Activated T-cell treated with anti-CD3 and anti-CD28 coated beads, Interleukin-2, amount 50 U/mL, for 72 hours (primary cell): ENCODE data around the gene TWF2. TPM values are rescaled to one million over a fixed set of nuclear protein-coding genes. Genes with fewer than 3 reads are reported as not detected.
A peak's percentile ranks its signal among the peaks of the same experiment; 100 is the strongest.

ENCODE experiments used
- ATAC-seq, 2 donors: fragments of 150-1000 bp; cut with Tn5 transposase; replicated peaks in 1 of 2; 2 replicates each; pipeline ENCODE4 v1.10.0; 2021; ENCODE audit warnings: moderate library complexity in 2 of 2, mild to moderate bottlenecking in 1 of 2
- DNase-seq, 2 donors: peaks; one replicate each; pipeline ENCODE4 v3.0.0; 2021 to 2022; ENCODE audit warnings: mixed read lengths in 1 of 2
- H3K27ac Mint-ChIP-seq: one replicate; pipeline ENCODE4 v1.8.0; 2022; ENCODE audit warnings: mild to moderate bottlenecking, moderate library complexity, mixed read lengths
- H3K27me3 Mint-ChIP-seq: one replicate; pipeline ENCODE4 v1.8.0; 2022; ENCODE audit warnings: low read depth, mixed read lengths
- H3K36me3 Mint-ChIP-seq, 2 donors: one replicate each; pipeline ENCODE4 v1.8.0; 2022; ENCODE audit warnings: mixed read lengths in 2 of 2, mild to moderate bottlenecking in 1 of 2; ENCODE audit not compliant: insufficient read depth in 2 of 2
- H3K4me1 Mint-ChIP-seq: one replicate; pipeline ENCODE4 v1.8.0; 2022; ENCODE audit warnings: low read depth, mixed read lengths
- H3K4me3 Mint-ChIP-seq, 2 donors: one replicate each; pipeline ENCODE4 v1.8.0; 2022; ENCODE audit warnings: mild to moderate bottlenecking in 2 of 2, mixed read lengths in 2 of 2, moderate library complexity in 2 of 2
- H3K9me3 Mint-ChIP-seq, 2 donors: one replicate each; pipeline ENCODE4 v1.8.0; 2022; ENCODE audit warnings: mixed read lengths in 2 of 2
- total RNA-seq, 2 donors: library from RNA; stranded (reverse); gene quantifications; one replicate each; pipeline ENCODE4 v1.2.3, GENCODE V29; 2022

TWF2 gene
- total RNA-seq, 2 donors from 2014 or later: 124 to 133 TPM

DNA sequence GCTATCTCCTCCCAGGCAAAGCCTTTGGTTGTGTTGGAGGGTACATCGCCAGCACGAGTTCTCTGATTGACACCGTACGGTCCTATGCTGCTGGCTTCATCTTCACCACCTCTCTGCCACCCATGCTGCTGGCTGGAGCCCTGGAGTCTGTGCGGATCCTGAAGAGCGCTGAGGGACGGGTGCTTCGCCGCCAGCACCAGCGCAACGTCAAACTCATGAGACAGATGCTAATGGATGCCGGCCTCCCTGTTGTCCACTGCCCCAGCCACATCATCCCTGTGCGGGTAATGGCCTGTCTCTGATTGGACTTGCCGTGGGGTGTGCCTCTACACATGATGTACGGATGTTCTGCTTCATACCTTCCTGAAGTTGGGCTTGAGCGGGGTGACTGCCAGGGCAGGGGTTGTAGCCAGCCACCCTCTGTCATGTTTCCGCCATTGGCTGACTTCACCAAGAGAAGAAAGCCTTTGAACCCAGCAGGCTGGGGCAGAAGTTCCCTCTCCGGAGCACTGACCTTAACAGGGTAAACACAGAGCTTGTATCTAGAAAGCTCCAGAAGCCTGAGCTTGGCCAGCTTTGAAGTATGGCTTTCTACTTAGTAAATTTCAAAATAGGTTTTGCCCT lies 27.6 kb downstream of the TWF2 start:
- no peak overlapping the region for H3K4me3 Mint-ChIP-seq
- DNase-seq: no peak
- peaks cover 10% of the 10 kb centered on the region for H3K4me1 Mint-ChIP-seq
- no peaks in the 10 kb centered on the region for H3K27me3 Mint-ChIP-seq
- peaks cover 12 to 37% of the 10 kb centered on the region in 2 donors for H3K36me3 Mint-ChIP-seq
- no peak overlapping the region for H3K27ac Mint-ChIP-seq
- H3K9me3 Mint-ChIP-seq: no peaks in the 10 kb centered on the region
- no peak for ATAC-seq

DNA sequence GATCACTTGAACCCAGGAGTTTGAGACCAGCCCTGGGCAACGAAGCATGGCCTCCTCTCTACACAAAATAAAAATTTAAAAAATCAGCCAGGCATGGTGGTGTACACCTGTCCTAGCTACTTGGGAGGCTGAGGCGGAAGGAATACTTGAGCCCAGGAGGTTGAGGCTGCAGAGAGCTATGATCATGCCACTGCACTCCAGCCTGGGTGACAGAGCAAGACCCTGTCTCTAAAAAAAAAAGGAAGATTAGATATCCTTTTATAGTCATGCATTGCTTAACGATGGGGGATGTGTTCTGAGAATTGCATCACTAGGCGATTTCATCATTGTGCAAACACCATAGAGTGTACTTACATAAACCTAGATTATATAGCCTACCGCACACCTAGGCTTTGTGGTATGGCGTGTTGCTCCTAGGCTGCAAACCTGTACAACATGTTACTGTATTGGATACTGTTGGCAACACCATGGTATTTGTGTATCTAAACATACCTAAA lies 28.4 kb downstream of the TWF2 start:
- Mint-ChIP-seq H3K36me3 (peaks cover 14 to 37% of the 10 kb centered on the region in 2 donors), H3K27ac (no peak overlapping the region), H3K4me3 (no peak overlapping the region), H3K27me3 (no peaks in the 10 kb centered on the region), H3K9me3 (no peaks in the 10 kb centered on the region), H3K4me1 (peaks cover 10% of the 10 kb centered on the region)
- no peak for DNase-seq
- no peak for ATAC-seq

DNA sequence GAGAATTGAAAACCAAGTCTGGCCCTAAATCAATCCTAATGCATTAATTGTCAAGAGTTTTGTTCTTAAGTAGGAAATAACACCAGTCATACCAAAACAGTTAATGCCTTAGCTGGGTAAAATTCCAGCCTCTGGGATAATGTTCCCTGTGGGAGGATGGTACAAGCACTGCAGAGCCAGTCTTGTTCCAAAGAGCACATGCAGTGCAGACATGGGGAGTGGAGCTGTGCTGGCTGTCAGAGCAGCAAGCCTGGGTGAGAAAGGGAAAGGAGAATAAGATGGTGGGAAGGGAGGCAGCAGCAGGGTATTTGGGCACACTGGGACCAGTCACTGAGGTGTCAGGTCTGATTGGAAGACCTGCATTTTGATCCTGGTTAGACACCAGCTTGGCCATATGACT lies 28.9 kb downstream of the TWF2 start:
- no peak overlapping the region for H3K4me3 Mint-ChIP-seq

DNA sequence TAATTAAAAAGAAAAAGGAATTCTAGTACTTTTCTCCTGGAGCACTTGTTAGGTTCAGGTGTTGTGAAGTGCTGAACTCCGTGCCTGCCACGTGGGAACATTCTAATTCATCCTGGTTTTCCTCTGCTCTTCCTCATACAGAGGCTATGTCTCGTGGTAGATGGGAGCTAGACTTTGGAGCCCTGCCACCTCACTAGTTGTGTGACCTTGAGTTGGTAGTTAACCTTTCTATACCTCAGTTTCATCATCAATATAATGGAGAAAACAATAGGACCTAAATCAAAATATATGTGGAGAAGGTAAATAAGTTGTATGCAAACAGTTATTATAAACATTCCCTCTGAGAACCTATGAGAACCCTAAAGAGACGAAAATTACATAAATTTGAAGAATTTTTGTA lies 30.4 kb downstream of the TWF2 start:
- DNase-seq: no peak
- Mint-ChIP-seq H3K27ac (no peak overlapping the region), H3K4me3 (no peak overlapping the region), H3K9me3 (no peaks in the 10 kb centered on the region), H3K27me3 (no peaks in the 10 kb centered on the region), H3K4me1 (peaks cover 19% of the 10 kb centered on the region), H3K36me3 (peaks cover 13 to 34% of the 10 kb centered on the region in 2 donors)
- no peak for ATAC-seq

More for the DNA sequence above, 28.9 kb downstream of the TWF2 start:
- ATAC-seq: no peak
- peaks cover 10% of the 10 kb centered on the region for H3K4me1 Mint-ChIP-seq
- no peak for DNase-seq
- H3K36me3 Mint-ChIP-seq: peaks cover 11 to 35% of the 10 kb centered on the region in 2 donors
- no peaks in the 10 kb centered on the region for H3K27me3 Mint-ChIP-seq
- H3K27ac Mint-ChIP-seq: no peak overlapping the region
- H3K9me3 Mint-ChIP-seq: no peaks in the 10 kb centered on the region

DNA sequence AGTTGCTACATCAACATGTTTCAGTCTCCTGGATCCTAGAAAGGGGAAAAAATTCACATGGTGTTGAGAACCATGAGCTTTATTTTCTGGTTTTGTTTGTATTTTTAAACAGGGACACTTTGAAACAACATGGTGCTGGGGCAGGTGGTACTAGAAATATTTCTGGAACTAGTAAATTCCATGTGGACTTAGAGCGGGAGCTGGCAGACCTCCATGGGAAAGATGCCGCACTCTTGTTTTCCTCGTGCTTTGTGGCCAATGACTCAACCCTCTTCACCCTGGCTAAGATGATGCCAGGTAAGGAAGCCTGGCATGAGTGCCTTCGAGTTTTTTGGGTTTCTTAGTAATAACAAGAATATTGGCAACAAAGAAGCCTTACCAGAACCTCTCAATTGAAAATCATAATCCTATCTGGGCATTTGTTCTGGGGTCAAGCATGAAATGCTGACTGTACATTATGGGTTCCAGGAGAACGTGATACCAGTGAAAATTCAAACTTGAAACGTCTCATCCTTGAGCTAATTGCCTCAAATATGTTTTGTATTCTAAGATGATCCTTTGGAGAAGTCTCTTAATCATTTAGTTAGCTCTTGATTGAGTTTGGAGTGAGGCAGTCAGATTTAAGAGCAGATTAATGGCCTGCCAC lies 33.1 kb downstream of the TWF2 start:
- Mint-ChIP-seq H3K36me3 (peaks cover 19 to 41% of the 10 kb centered on the region in 2 donors), H3K27ac (no peak overlapping the region), H3K4me3 (no peak overlapping the region), H3K27me3 (no peaks in the 10 kb centered on the region), H3K9me3 (no peaks in the 10 kb centered on the region), H3K4me1 (peaks cover 35% of the 10 kb centered on the region)
- ATAC-seq (no peak), DNase-seq (no peak)

DNA sequence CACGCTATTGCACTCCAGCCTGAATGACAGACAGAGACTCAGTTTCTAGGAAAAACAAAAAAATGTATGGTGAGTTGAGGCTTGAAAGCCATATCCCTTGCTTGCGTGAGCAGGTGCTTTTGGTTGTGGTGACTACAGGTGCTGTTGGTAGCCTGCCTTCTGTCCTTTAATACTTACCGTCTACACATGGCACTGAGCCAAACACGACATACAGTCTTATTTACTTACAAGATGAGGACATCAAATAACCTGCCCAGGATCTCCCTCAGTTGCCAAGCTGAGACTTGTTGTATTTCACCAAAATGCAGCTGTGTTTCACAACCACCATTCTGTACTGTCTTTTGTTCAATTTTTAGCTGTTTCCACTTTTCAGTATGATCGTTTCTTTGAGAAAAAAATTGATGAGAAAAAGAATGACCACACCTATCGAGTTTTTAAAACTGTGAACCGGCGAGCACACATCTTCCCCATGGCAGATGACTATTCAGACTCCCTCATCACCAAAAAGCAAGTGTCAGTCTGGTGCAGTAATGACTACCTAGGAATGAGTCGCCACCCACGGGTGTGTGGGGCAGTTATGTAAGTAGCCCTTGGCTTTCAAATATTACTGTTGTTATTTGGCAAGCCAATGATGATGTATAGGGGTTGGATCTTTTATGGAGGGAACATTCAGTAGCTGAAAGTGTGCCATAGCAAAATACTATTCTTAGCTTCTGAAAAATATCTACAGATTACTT lies 34.5 kb downstream of the TWF2 start:
- H3K27ac Mint-ChIP-seq: peak overlapping the region; percentile 62
- no peaks in the 10 kb centered on the region for H3K27me3 Mint-ChIP-seq
- H3K4me3 Mint-ChIP-seq: no peak overlapping the region
- peak; percentile 68 to 89 for ATAC-seq
- DNase-seq: peak; percentile 27 to 31
- no peaks in the 10 kb centered on the region for H3K9me3 Mint-ChIP-seq
- peaks cover 19 to 45% of the 10 kb centered on the region in 2 donors for H3K36me3 Mint-ChIP-seq
- peaks cover 43% of the 10 kb centered on the region for H3K4me1 Mint-ChIP-seq

DNA sequence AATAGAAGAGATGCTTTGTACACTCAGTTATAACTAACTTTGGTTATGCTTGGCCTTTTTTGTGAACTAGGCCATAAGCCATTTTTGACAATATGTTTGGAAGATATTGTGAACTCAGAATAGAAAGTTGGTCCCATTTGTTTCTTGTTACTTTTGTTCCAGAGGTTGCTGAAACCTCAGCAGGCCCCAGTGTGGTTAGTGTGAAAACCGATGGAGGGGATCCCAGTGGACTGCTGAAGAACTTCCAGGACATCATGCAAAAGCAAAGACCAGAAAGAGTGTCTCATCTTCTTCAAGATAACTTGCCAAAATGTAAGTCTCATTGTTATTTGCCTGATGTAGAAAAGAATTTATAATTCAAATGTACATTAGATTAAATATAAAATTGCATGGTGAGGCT lies 35.3 kb downstream of the TWF2 start:
- no peak for ATAC-seq
- Mint-ChIP-seq H3K36me3 (peaks cover 19 to 40% of the 10 kb centered on the region in 2 donors), H3K27me3 (no peaks in the 10 kb centered on the region), H3K4me3 (no peak overlapping the region), H3K4me1 (peaks cover 51% of the 10 kb centered on the region), H3K9me3 (no peaks in the 10 kb centered on the region), H3K27ac (no peak overlapping the region)
- DNase-seq: no peak

DNA sequence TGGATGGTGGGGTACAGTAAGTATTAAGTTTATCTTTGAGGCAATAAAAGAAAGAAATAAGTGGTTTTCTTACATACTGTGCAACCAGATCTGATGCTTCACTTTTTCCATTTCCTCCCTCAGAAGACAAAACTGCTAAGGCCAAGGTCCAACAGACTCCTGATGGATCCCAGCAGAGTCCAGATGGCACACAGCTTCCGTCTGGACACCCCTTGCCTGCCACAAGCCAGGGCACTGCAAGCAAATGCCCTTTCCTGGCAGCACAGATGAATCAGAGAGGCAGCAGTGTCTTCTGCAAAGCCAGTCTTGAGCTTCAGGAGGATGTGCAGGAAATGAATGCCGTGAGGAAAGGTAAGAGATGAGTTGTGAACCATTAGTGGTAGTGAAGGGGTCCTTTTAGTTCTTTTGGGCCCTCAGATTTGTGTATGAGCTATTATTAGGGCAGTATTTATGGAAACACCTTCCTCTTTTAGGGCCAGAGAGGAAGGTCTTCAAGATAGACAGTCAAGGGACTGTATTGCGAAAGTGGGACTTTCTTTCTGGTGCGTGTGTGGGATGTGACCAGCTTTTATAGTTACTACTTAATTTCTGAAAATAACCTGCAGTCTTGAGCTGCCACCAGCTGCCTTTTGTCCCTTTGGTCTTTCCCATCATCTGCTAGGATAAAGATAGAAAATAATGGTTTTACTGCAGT lies 36.4 kb downstream of the TWF2 start:
- Mint-ChIP-seq H3K9me3 (no peaks in the 10 kb centered on the region), H3K27ac (peak overlapping the region; percentile 0), H3K4me3 (peak overlapping the region in 1 of 2 donors; percentile 0), H3K4me1 (peaks cover 58% of the 10 kb centered on the region), H3K27me3 (no peaks in the 10 kb centered on the region), H3K36me3 (peaks cover 17 to 37% of the 10 kb centered on the region in 2 donors)
- ATAC-seq (no peak), DNase-seq (no peak)

DNA sequence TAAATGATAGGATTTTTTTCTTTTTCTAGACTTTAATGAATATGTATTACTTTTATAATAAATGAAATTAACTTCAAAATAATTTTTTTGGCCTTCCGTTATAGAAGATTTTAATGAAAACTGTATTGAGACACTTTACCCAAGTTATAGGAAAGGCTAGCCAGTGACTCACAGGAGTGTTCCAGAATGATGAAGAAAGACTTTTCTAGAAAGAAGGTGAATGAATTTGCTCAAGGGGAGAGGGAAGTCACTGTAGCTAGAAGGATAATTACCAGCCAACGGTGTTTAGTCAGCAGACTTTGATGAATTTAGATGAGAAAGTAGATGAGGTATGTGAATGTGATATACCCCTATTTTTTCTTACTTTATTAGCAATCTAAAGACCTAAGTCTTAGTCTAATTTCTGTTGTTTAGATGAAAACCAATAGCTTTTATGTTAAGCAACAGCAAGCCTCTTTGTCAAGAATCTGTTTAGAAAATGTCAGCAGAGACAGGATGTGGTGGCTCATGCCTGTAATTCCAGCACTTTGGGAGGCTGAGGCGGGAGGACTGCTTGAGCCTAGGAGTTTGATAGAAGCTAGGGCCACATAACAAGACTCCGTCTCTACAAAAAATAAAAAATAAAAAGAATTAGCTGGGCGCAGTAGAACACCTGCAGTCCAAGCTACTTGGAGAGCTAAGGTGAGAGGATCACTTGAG lies 37.8 kb downstream of the TWF2 start:
- Mint-ChIP-seq H3K4me1 (peaks cover 72% of the 10 kb centered on the region), H3K27ac (peak overlapping the region; percentile 15), H3K4me3 (peak overlapping the region in 1 of 2 donors; percentile 13), H3K9me3 (no peaks in the 10 kb centered on the region), H3K36me3 (peaks cover 15 to 28% of the 10 kb centered on the region in 2 donors), H3K27me3 (no peaks in the 10 kb centered on the region)
- ATAC-seq (no peak), DNase-seq (no peak)

DNA sequence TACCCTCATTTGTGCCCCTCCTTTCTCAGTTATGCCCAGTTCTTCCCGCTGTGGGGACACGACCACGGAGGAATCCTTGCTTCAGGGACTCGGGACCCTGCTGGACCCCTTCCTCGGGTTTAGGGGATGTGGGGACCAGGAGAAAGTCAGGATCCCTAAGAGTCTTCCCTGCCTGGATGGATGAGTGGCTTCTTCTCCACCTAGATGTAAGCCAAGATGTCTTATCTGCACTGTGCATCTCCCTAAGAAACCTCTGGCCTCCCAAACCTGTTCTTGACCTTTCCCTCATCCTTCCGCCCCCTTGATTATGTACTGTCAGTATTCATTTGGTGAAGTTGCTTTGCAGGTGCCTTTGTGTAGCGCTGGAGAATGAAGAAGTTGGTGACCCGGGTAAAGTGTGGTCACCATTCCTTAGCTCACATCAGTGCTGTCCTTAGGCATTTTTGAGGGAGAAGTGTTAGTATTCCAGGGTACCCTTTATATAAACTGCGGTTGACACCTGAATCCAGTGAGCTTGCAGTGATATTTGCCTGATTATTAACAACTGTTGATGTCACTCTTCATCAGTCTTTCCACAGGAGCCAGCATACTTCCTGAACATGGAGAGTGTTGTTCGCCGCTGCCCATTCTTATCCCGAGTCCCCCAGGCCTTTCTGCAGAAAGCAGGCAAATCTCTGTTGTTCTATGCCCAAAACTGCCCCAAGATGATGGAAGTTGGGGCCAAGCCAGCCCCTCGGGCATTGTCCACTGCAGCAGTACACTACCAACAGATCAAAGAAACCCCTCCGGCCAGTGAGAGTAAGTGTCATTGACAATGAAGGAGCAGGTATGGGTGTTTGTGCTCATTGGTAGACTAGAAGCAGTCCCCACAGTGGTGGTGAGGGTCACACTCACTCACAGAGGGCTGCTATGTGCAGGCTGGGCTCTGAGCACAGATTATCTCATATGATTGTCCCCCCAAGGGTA lies 40.0 kb downstream of the TWF2 start:
- Mint-ChIP-seq H3K27ac (peak overlapping the region; percentile 97), H3K9me3 (no peaks in the 10 kb centered on the region), H3K27me3 (no peaks in the 10 kb centered on the region), H3K36me3 (peaks cover 8 to 21% of the 10 kb centered on the region in 2 donors), H3K4me3 (peak overlapping the region; percentile 98 to 99), H3K4me1 (peaks cover 69% of the 10 kb centered on the region)
- no peak for DNase-seq
- no peak for ATAC-seq

DNA sequence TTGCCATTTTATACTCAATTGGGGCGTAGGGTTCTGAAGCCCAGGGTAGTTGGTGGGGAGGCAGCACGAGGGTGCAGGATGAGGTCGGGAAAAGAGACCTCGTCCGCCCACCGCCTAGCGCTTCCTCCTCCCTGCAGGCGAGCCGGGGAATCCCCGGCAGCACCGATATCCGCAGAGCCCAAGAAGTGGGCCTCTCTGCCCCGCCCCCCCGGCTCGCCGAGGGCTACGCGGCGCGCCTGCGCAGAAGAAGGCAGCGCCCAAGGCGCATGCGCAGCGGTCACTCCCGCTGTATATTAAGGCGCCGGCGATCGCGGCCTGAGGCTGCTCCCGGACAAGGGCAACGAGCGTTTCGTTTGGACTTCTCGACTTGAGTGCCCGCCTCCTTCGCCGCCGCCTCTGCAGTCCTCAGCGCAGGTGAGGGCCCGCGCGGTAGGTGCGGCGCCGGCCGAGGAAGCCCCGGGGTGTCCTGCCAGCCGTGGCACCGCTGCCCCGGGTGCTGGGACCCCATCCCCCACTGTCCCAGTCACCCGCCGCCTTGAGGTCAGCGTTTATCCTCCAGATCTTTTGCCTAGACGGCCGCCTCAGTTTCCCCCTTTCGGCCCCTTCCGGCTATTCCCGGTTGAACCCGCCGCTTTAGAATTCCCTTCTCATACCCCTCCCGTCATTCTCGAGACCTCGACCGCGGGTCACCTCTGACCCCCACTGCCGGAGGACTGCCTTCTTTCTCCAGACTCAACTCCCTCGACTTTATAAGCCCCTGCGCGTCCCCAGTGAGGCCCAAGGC lies 40.9 kb downstream of the TWF2 start, which contains the start of gene ALAS1:
Gene ALAS1, plus strand, starts transcription at position 319 of the 784 bp plus-strand sequence. CDS start 1,082 bp downstream, outside the sequence.
- H3K4me1 Mint-ChIP-seq: peaks cover 63% of the 10 kb centered on the region
- ATAC-seq (peak; percentile 96 to 97), DNase-seq (peak; percentile 95 to 98)
- peak within 1 kb of the TSS; percentile 97 for H3K27ac Mint-ChIP-seq
- H3K4me3 Mint-ChIP-seq: peak within 1 kb of the TSS; percentile 98 to 99
- no peaks in the 10 kb centered on the region for H3K9me3 Mint-ChIP-seq
- H3K36me3 Mint-ChIP-seq: peaks cover 5 to 14% of the 10 kb centered on the region in 2 donors
- H3K27me3 Mint-ChIP-seq: no peaks in the 10 kb centered on the region
